Measurements from ENCODE around the gene ARNT2.

The ARNT2 gene

GRCh38 chr15:80558631-80559319 is 154.6 kb downstream of the ARNT2 start:
- no peak overlapping the region for H3K4me3 ChIP-seq (ENCODE audit: control insufficient read depth, low read depth, low read length)
- no peak for DNase-seq (ENCODE audit: low read depth)
- no peak for TF ChIP-seq CTCF (conservative IDR thresholded peaks at IDR 0.05; ENCODE audit: control insufficient read depth, insufficient read depth, low read depth, low read length)

- TF ChIP-seq CTCF (conservative IDR thresholded peaks at IDR 0.05; ENCODE audit: control insufficient read depth, insufficient read depth, low read depth, low read length): no peak
- no peak for DNase-seq (ENCODE audit: low read depth)
- H3K4me3 ChIP-seq (ENCODE audit: control insufficient read depth, low read depth, low read length): no peak overlapping the region
These were observed 155.1 kb downstream of the ARNT2 start for GRCh38 chr15:80559320-80559693.

GRCh38 chr15:80559761-80560160 is 155.6 kb downstream of the ARNT2 start:
- no peak for TF ChIP-seq CTCF (conservative IDR thresholded peaks at IDR 0.05; ENCODE audit: control insufficient read depth, insufficient read depth, low read depth, low read length)
- H3K4me3 ChIP-seq (ENCODE audit: control insufficient read depth, low read depth, low read length): no peak overlapping the region
- DNase-seq (ENCODE audit: low read depth): no peak

GRCh38 chr15:80560601-80561400 is 156.6 kb downstream of the ARNT2 start:
- TF ChIP-seq CTCF (conservative IDR thresholded peaks at IDR 0.05; ENCODE audit: control insufficient read depth, insufficient read depth, low read depth, low read length): no peak
- no peak overlapping the region for H3K4me3 ChIP-seq (ENCODE audit: control insufficient read depth, low read depth, low read length)
- DNase-seq (ENCODE audit: low read depth): no peak

GRCh38 chr15:80561500-80561899 is 157.3 kb downstream of the ARNT2 start:
- no peak for TF ChIP-seq CTCF (conservative IDR thresholded peaks at IDR 0.05; ENCODE audit: control insufficient read depth, insufficient read depth, low read depth, low read length)
- peak; percentile 8 for DNase-seq (ENCODE audit: low read depth)
- H3K4me3 ChIP-seq (ENCODE audit: control insufficient read depth, low read depth, low read length): no peak overlapping the region

- no peak for TF ChIP-seq CTCF (conservative IDR thresholded peaks at IDR 0.05; ENCODE audit: control insufficient read depth, insufficient read depth, low read depth, low read length)
- peak; percentile 29 for DNase-seq (ENCODE audit: low read depth)
- no peak overlapping the region for H3K4me3 ChIP-seq (ENCODE audit: control insufficient read depth, low read depth, low read length)
These were observed 157.9 kb downstream of the ARNT2 start for GRCh38 chr15:80562033-80562432.

Measured in fibroblast of mammary gland (primary cell).